ENCODE results near the gene MRPL46.

MRPL46 gene

GRCh38 chr15:88454236-88454635 lies 13.0 kb downstream of the MRPL46 start:
- H3K9me3 ChIP-seq = no peaks in the 10 kb centered on the region
- no peak for DNase-seq
- peaks cover 7% of the 10 kb centered on the region for H3K4me1 ChIP-seq
- no peaks in the 10 kb centered on the region for H3K27me3 ChIP-seq
- no peak overlapping the region for H3K4me3 ChIP-seq (ENCODE audit: low read depth, low read length)
- H3K36me3 ChIP-seq = peaks cover 10% of the 10 kb centered on the region
- no peak for TF ChIP-seq CTCF (IDR thresholded peaks at IDR 0.05; ENCODE audit: low read depth, low read length)

- Histone ChIP-seq H3K36me3 (peaks cover 5% of the 10 kb centered on the region), H3K4me3 (ENCODE audit: low read depth, low read length) (no peak overlapping the region)
These were observed 13.5 kb downstream of the MRPL46 start for GRCh38 chr15:88453651-88454050.

GRCh38 chr15:88450125-88450798 lies 16.9 kb downstream of the MRPL46 start:
- Histone ChIP-seq H3K9me3 (no peaks in the 10 kb centered on the region), H3K36me3 (no peaks in the 10 kb centered on the region), H3K4me1 (peaks cover 5% of the 10 kb centered on the region), H3K27me3 (no peaks in the 10 kb centered on the region), H3K4me3 (ENCODE audit: low read depth, low read length) (no peak overlapping the region)
- TF ChIP-seq CTCF (IDR thresholded peaks at IDR 0.05; ENCODE audit: low read depth, low read length) = peak; percentile 94
- DNase-seq = peak; percentile 86

More at GRCh38 chr15:88453651-88454050, 13.5 kb downstream of the MRPL46 start:
- peaks cover 7% of the 10 kb centered on the region for H3K4me1 ChIP-seq
- TF ChIP-seq CTCF (IDR thresholded peaks at IDR 0.05; ENCODE audit: low read depth, low read length) = no peak
- DNase-seq = no peak
- no peaks in the 10 kb centered on the region for H3K27me3 ChIP-seq
- H3K9me3 ChIP-seq = no peaks in the 10 kb centered on the region

- Histone ChIP-seq H3K4me3 (ENCODE audit: low read depth, low read length) (no peak overlapping the region), H3K27me3 (no peaks in the 10 kb centered on the region), H3K36me3 (no peaks in the 10 kb centered on the region), H3K4me1 (peaks cover under 1% of the 10 kb centered on the region; the same call in 1 of the 2 replicates), H3K9me3 (no peaks in the 10 kb centered on the region)
- TF ChIP-seq CTCF (IDR thresholded peaks at IDR 0.05; ENCODE audit: low read depth, low read length) = no peak
- no peak for DNase-seq
These were observed 17.6 kb downstream of the MRPL46 start for GRCh38 chr15:88449581-88449980.

- DNase-seq = peak; percentile 92
These were observed 18.2 kb downstream of the MRPL46 start for GRCh38 chr15:88448991-88449461.

More at GRCh38 chr15:88448991-88449461, 18.2 kb downstream of the MRPL46 start:
- H3K9me3 ChIP-seq = no peaks in the 10 kb centered on the region
- no peaks in the 10 kb centered on the region for H3K27me3 ChIP-seq
- TF ChIP-seq CTCF (IDR thresholded peaks at IDR 0.05; ENCODE audit: low read depth, low read length) = no peak
- H3K36me3 ChIP-seq = no peaks in the 10 kb centered on the region
- no peak overlapping the region for H3K4me3 ChIP-seq (ENCODE audit: low read depth, low read length)
- no peaks in the 10 kb centered on the region for H3K4me1 ChIP-seq

Measured in BE2C (cell line).